ENCODE measurements around the gene STXBP5. TPM values are rescaled to one million over a fixed set of nuclear protein-coding genes. Genes with fewer than 3 reads are reported as not detected.
A peak's percentile ranks its signal among the peaks of the same experiment; 100 is the strongest.

Gene STXBP5
- total RNA-seq, 2 experiments from 2014 or later, result 11.4 to 11.5 TPM

DNA sequence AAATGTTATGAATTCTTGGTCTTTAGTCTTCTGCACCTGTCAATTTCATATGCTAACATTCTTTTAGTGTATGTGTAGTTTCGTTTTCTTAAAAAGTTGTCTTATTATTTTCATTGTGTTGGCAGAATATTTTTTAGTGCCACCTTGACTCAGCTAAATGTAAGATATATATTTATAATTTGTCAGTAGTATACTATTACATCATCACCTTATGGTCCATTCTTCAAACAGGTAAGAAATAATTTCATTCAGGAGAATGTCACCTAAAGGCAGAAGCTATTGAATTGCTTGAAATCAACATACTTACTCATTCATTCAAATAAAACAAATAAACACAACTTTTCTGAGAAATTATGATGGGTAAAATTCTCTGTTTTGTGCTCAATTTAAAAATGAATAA is 3.5 kb upstream of the STXBP5 start:
- TF ChIP-seq, protein P1, sequence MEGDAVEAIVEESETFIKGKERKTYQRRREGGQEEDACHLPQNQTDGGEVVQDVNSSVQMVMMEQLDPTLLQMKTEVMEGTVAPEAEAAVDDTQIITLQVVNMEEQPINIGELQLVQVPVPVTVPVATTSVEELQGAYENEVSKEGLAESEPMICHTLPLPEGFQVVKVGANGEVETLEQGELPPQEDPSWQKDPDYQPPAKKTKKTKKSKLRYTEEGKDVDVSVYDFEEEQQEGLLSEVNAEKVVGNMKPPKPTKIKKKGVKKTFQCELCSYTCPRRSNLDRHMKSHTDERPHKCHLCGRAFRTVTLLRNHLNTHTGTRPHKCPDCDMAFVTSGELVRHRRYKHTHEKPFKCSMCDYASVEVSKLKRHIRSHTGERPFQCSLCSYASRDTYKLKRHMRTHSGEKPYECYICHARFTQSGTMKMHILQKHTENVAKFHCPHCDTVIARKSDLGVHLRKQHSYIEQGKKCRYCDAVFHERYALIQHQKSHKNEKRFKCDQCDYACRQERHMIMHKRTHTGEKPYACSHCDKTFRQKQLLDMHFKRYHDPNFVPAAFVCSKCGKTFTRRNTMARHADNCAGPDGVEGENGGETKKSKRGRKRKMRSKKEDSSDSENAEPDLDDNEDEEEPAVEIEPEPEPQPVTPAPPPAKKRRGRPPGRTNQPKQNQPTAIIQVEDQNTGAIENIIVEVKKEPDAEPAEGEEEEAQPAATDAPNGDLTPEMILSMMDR (IDR thresholded peaks at IDR 0.05), result no peak
- Mint-ChIP-seq H3K36me3 (ENCODE audit: low read depth) (peaks cover 2% of the 10 kb centered on the region), H3K27ac (no peak overlapping the region), H3K4me3 (no peak overlapping the region), H3K4me1 (ENCODE audit: low read depth) (peaks cover 17% of the 10 kb centered on the region), H3K27me3 (no peaks in the 10 kb centered on the region), H3K9me3 (no peaks in the 10 kb centered on the region)
- ChIA-PET CTCF (no interaction called here), POLR2A (no interaction called here)
- intact Hi-C loops (cut with micrococcal nuclease), result loop anchor here (5.0 kb wide), 1 partner anchor 348 kb away; no protein-coding TSS in a partner anchor
- DNase-seq, result no peak
- no peak for ATAC-seq

DNA sequence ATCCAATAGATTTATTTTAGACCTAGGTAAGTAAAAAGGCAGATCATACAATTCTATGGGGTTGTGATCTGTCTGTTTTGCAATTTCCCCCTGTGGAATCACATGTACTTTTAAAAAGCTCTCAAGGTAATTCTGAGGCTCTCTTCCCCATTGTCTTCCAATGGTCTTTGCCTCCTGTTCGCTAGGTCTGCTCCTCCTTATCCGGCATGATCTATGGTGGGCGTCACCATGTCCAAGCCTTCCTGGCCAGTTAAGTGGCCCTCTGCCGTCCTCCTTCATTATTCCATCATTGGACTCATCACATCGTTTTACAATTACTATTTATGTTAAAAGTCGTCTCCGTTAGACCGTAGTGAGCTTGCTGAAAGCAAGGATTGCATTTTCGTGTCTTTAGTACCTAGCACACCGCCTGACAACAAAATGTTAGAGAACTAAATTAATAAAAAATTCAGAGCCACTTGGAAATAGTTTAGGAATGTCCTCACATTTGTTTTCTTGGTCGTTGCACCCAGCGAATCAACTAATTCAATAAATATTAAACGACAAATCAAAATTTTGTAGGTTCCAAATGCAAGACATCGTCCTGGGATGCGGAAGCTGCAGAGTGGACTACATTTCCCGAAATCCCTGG is 2.2 kb upstream of the STXBP5 start:
- Mint-ChIP-seq H3K27me3 (no peaks in the 10 kb centered on the region), H3K36me3 (ENCODE audit: low read depth) (peaks cover 2% of the 10 kb centered on the region), H3K9me3 (no peaks in the 10 kb centered on the region), H3K4me3 (peak overlapping the region; percentile 95), H3K27ac (peak overlapping the region; percentile 98), H3K4me1 (ENCODE audit: low read depth) (peaks cover 19% of the 10 kb centered on the region)
- DNase-seq, result peak; percentile 41
- intact Hi-C loops (cut with micrococcal nuclease), result loop anchor here (5.0 kb wide), 1 partner anchor 350 kb away; no protein-coding TSS in a partner anchor
- POLR2A ChIA-PET, result interaction anchor here (0.6 to 1.5 kb wide), 5 partner anchors 9 to 348 kb away, joined by 3 read pairs; no protein-coding TSS in a partner anchor
- ATAC-seq, result peak; percentile 9
- TF ChIP-seq, protein P1 (IDR thresholded peaks at IDR 0.05), result no peak
- CTCF ChIA-PET, result no interaction called here

DNA sequence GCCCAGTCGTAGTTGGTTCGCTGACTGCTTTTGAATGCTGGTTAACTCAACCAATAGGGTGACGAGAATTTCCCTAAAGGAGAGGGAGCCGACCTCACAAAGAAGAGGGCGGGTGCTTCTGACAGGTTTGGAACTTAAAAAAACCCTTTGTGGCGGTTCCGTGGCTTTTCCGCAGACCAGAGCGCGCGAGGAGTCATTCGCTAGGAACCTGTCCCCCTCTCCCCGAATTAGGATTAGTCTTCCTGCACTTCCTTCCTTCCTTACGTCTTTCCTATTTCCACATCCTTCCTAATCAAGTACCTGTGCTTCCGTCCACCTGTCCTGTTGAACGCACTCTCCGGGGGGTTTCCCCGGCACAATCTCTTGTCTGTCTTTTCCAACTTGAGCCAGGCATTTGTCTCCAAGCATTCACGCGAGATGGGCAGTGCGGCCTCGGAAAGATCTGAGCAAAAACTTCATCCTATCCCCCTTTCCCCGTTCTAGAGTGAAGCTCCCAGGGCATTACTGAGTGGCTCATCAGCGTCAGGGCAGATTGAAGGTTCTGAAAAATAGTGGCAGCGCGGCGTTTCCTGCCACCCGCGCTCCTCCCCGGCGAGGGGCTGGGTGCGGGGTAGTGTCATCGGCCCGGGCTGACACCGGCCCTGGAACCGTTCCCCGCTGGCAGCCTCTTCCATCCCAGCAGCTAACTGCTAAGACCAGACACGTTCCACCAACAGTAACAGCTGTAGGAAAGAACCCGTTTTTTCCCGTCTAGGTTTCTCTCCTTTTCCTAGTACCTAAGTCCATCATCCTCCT is 1.5 kb upstream of the STXBP5 start:
- ChIA-PET CTCF (no interaction called here), POLR2A (interaction anchor here (0.6 to 1.5 kb wide), 5 partner anchors 10 to 27 kb away, joined by 3 to 4 read pairs (median 3); no protein-coding TSS in a partner anchor)
- Mint-ChIP-seq H3K4me1 (ENCODE audit: low read depth) (peaks cover 25% of the 10 kb centered on the region), H3K27ac (peak overlapping the region; percentile 98), H3K4me3 (peak overlapping the region; percentile 95), H3K9me3 (no peaks in the 10 kb centered on the region), H3K27me3 (no peaks in the 10 kb centered on the region), H3K36me3 (ENCODE audit: low read depth) (peaks cover 2% of the 10 kb centered on the region)
- intact Hi-C loops (cut with micrococcal nuclease), result loop anchor here (5.0 kb wide), 1 partner anchor 350 kb away; no protein-coding TSS in a partner anchor
- peak; percentile 88 for DNase-seq
- ATAC-seq, result peak; percentile 89
- TF ChIP-seq, protein P1 (IDR thresholded peaks at IDR 0.05), result no peak

DNA sequence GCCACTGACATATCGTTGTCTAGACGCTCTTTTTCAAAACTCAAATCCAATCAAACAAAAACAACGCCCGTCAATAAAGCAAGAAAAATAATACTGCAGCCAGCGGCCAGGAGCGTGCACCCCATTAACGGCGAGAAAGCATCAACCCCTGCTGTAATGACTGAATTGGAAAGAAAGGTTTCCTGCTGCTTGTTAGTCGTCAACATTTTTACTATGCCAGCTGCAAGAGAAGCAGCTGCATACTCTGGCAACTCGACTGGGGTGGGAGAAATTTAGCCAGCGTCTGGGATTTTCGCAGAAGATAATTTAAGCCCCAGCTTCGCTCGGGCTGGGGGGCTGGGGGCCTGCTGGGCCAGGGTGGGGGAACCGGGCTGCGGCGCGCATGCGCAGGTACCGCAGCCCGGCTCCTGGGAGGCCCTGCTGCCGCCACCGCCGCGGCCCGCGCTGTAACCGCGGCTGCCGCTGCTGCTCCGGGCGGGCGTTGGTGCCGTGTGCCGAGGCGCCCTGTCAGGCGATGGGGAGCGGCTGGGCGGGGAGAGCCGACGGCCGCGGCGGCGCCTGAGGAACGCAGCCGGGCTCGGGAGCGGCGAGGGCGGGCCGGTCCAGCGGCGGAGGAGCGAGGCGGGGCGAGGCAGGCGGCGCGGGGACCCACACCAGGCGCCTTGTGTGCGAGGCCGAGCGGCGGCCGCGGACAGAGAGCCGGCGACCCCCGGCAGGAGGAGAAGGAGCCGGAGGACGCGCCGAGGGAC is 732 bp upstream of the STXBP5 start:
- H3K36me3 Mint-ChIP-seq (ENCODE audit: low read depth), result peaks cover 2% of the 10 kb centered on the region
- DNase-seq, result peak; percentile 63
- H3K27ac Mint-ChIP-seq, result peak overlapping the region; percentile 98
- peak overlapping the region; percentile 95 for H3K4me3 Mint-ChIP-seq
- H3K27me3 Mint-ChIP-seq, result no peaks in the 10 kb centered on the region
- intact Hi-C loops (cut with micrococcal nuclease), result loop anchor here (5.0 kb wide), 1 partner anchor 351 kb away; no protein-coding TSS in a partner anchor
- CTCF ChIA-PET, result interaction anchor here (0.8 kb wide), 1 partner anchor 14 kb away, joined by 3 read pairs; no protein-coding TSS in a partner anchor
- TF ChIP-seq, protein P1 (IDR thresholded peaks at IDR 0.05), result no peak
- H3K4me1 Mint-ChIP-seq (ENCODE audit: low read depth), result peaks cover 31% of the 10 kb centered on the region
- peak; percentile 48 for ATAC-seq
- no peaks in the 10 kb centered on the region for H3K9me3 Mint-ChIP-seq
- POLR2A ChIA-PET, result interaction anchor here (1.1 to 1.2 kb wide), 3 partner anchors 13 to 21 kb away, joined by 3 to 4 read pairs (median 3); no protein-coding TSS in a partner anchor

Data from activated CD8-positive, alpha-beta T cell treated with anti-CD3 and anti-CD28 coated beads for 36 hours (primary cell).